Testis (tissue), 3 donors: ENCODE results near the gene UNC5B. TPM values are rescaled to one million over a fixed set of nuclear protein-coding genes. Genes with fewer than 3 reads are reported as not detected.

Source experiments
- DNase-seq: peaks from one replicate; pipeline ENCODE4 v3.0.0-alpha.2; 2019
- H3K27ac ChIP-seq, 2 donors: fragments of 200-600 bp; sonication (generic); one replicate each; pipeline ENCODE4 v1.5.1; 2019
- H3K27me3 ChIP-seq: fragments of 200-600 bp; sonication (generic); one replicate; pipeline ENCODE4 v1.5.1; 2019
- H3K36me3 ChIP-seq: fragments of 200-600 bp; sonication (generic); one replicate; pipeline ENCODE4 v1.5.1; 2017; ENCODE audit warnings: low read depth; ENCODE audit errors: missing control alignments
- H3K4me1 ChIP-seq: fragments of 200-600 bp; sonication (generic); one replicate; pipeline ENCODE4 v1.5.1; 2019
- H3K4me3 ChIP-seq, 2 donors: fragments of 200-600 bp; sonication (generic); one replicate each; pipeline ENCODE4 v1.5.1; 2017 to 2019
- H3K9me3 ChIP-seq: fragments of 200-600 bp; sonication (generic); one replicate; pipeline ENCODE4 v1.5.1; 2017
- POLR2A ChIP-seq: fragments of 450-650 bp; IDR thresholded peaks from one replicate; pipeline ENCODE4 v1.6.1; 2017; ENCODE audit warnings: antibody characterized with exemption, mild to moderate bottlenecking, moderate library complexity
- WGBS, 2 donors: methylation state at CpG; one replicate each; pipeline ENCODE4 v1.1.5; 2018; 5-methylcytosine and 5-hydroxymethylcytosine counted together
- intact Hi-C: fragments of 100-400 bp; cut with DNase I; formaldehyde crosslinking; loops from one replicate; pipeline ENCODE4 v1.15.1; 2023; ENCODE audit warnings: low total_unique reads
- polyA plus RNA-seq: library from polyadenylated mRNA; stranded (reverse); fragments of 350-450 nt; fragmentation: Illumina TruSeq; extraction: RNeasy Lipid Tissue Mini Kit (QIAGEN cat#74804); gene quantifications from one replicate; pipeline ENCODE4 v1.2.3, GENCODE V29; 2014; ENCODE audit warnings: low read depth, low replicate concordance; ENCODE audit not compliant: insufficient read depth
- total RNA-seq, 2 donors: library from RNA; depleted of rRNA; stranded (reverse); fragments of >200 nt; gene quantifications; one replicate each; pipeline ENCODE4 v1.2.3, GENCODE V29; 2016
- TF ChIP-seq, protein P1 (sequence below), 3 experiments: fragments of 450-650 bp in 2 of 3; fragments of 200-600 bp in 1 of 3; sonication (generic) in 1 of 3; IDR thresholded peaks; one replicate each; pipeline ENCODE4 v1.5.1; 2016 to 2019; ENCODE audit warnings: antibody characterized with exemption in 3 of 3, mild to moderate bottlenecking in 2 of 3, moderate library complexity in 1 of 3

The UNC5B gene
- total and polyA plus RNA-seq, 3 donors from 2014 or later = 14.8 to 44.4 (median 24.4) TPM

DNA sequence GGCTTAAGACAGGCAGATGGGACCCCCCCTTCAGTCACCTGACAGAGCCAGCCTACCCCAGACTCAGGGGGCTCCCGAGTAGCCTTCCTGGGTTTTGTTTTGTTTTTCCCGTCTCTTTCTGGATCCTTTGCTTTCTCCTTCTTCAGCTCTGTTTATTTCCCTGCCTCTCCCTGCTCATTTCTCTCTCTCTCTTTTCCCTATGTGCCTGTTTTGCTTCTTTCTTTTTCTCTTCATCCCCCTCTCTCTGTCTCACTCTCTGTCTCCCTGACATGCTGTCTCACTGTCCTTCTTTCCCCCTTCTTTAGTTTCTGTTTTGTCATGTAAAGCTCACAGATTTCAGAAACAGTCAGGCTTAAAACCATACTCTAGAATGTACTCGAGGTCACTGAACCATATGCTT is 68.5 kb downstream of the UNC5B start:
- TF ChIP-seq, protein P1, sequence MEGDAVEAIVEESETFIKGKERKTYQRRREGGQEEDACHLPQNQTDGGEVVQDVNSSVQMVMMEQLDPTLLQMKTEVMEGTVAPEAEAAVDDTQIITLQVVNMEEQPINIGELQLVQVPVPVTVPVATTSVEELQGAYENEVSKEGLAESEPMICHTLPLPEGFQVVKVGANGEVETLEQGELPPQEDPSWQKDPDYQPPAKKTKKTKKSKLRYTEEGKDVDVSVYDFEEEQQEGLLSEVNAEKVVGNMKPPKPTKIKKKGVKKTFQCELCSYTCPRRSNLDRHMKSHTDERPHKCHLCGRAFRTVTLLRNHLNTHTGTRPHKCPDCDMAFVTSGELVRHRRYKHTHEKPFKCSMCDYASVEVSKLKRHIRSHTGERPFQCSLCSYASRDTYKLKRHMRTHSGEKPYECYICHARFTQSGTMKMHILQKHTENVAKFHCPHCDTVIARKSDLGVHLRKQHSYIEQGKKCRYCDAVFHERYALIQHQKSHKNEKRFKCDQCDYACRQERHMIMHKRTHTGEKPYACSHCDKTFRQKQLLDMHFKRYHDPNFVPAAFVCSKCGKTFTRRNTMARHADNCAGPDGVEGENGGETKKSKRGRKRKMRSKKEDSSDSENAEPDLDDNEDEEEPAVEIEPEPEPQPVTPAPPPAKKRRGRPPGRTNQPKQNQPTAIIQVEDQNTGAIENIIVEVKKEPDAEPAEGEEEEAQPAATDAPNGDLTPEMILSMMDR (IDR thresholded peaks at IDR 0.05) = no peak
- no peak for TF ChIP-seq POLR2A
- Histone ChIP-seq H3K9me3 (no peaks in the 10 kb centered on the region), H3K27me3 (no peaks in the 10 kb centered on the region), H3K27ac (no peak overlapping the region), H3K4me1 (no peaks in the 10 kb centered on the region), H3K36me3 (no peaks in the 10 kb centered on the region), H3K4me3 (no peak overlapping the region)
- 60 to 63% methylated on average over 3 of the region's 3 CpGs for WGBS, 2 donors
- no peak for DNase-seq
- intact Hi-C loops = loop anchor here (10.0 kb wide), 1 partner anchor 376 kb away; no protein-coding TSS in a partner anchor

DNA sequence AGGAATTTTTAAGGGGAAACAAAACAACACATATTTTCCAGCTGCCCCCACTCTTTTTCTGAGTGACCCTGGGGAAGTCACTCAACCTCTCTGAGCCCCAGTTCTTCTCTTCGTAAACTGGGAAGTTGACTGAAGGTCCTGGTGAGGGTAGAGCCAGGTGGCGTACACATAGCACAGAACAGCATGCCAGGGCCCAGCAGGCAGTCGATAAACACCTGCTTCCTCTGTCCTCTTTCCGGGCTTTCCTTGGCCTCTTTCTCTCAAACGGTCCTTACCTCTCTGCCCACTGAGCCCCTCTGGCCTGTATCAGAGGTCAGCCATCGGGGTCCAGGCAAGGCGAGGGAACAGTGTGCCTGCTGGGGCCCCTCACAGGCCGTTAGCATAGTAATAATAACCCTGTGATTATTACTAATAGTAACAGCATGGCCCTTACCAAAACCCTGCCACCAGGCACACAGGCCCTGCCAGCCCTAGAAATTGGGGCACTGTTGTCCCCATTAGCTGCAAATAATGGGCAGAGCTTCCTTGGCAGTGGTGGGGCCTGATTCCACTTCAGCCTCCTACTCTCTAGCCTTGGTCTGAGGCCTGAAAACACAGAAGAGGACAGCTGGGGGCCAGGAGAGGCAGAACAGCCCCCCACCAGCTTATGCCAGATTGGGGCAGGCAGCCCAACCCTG is 69.4 kb downstream of the UNC5B start:
- no peak overlapping the region for H3K4me3 ChIP-seq
- intact Hi-C loops = loop anchor here (10.0 kb wide), 1 partner anchor 377 kb away; no protein-coding TSS in a partner anchor
- H3K27ac ChIP-seq = no peak overlapping the region
- no peaks in the 10 kb centered on the region for H3K36me3 ChIP-seq
- H3K9me3 ChIP-seq = no peaks in the 10 kb centered on the region
- WGBS, 2 donors = 92 to 94% methylated on average over 8 of the region's 8 CpGs
- H3K27me3 ChIP-seq = no peaks in the 10 kb centered on the region
- H3K4me1 ChIP-seq = no peaks in the 10 kb centered on the region
- TF ChIP-seq, protein P1 (IDR thresholded peaks at IDR 0.05) = no peak
- no peak for TF ChIP-seq POLR2A
- DNase-seq = no peak

DNA sequence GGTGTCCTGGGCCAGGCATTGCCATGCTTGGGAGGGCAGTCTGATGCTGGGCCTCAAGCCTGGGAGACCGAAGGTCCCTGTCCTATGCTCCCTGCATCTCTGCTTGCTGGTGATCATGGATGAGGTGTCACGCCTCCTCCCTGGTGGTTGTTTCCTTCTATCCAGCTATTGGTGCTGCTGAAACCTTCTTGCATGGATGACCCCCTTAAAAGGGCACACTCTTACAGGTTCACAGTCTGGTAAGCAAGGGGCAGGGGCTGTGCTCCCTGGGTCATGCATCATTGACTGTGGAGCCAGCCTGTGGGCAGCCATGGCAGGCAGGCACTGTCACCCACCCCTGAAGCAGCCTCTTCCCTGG is 69.9 kb downstream of the UNC5B start:
- Histone ChIP-seq H3K4me1 (no peaks in the 10 kb centered on the region), H3K4me3 (no peak overlapping the region), H3K9me3 (no peaks in the 10 kb centered on the region), H3K27ac (no peak overlapping the region), H3K27me3 (no peaks in the 10 kb centered on the region), H3K36me3 (no peaks in the 10 kb centered on the region)
- no peak for TF ChIP-seq POLR2A
- TF ChIP-seq, protein P1 (IDR thresholded peaks at IDR 0.05) = no peak
- no peak for DNase-seq
- intact Hi-C loops = loop anchor here (10.0 kb wide), 1 partner anchor 378 kb away; no protein-coding TSS in a partner anchor
- 100% methylated on average over 1 to 2 of the region's 2 CpGs for WGBS, 2 donors

DNA sequence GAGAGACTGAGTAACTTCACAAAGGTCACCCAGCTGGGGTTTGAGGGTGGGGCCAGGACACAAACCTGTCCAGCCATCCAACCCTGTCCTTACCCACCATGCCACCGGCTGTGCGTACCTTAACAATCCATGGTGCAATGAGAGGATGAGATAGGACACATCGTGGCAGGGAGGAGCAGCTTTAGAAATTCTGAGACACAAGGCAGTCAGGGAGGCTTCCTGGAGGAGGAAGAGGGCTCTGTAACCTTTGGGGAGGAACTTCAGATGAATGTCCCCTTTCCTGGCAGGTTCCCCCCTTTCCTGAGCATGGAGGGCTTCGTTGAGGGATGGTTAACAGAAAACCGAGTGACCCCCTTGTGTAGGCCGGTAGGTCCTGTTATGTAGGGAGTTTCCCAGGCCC is 71.0 kb downstream of the UNC5B start:
- H3K4me3 ChIP-seq = no peak overlapping the region
- H3K27ac ChIP-seq = no peak overlapping the region
- H3K27me3 ChIP-seq = no peaks in the 10 kb centered on the region
- intact Hi-C loops = loop anchor here (10.0 kb wide), 1 partner anchor 379 kb away; no protein-coding TSS in a partner anchor
- H3K36me3 ChIP-seq = no peaks in the 10 kb centered on the region
- no peaks in the 10 kb centered on the region for H3K4me1 ChIP-seq
- no peak for DNase-seq
- TF ChIP-seq POLR2A = no peak
- TF ChIP-seq, protein P1 (IDR thresholded peaks at IDR 0.05) = no peak
- no peaks in the 10 kb centered on the region for H3K9me3 ChIP-seq
- WGBS, 2 donors = 93 to 94% methylated on average over 4 to 6 of the region's 6 CpGs

DNA sequence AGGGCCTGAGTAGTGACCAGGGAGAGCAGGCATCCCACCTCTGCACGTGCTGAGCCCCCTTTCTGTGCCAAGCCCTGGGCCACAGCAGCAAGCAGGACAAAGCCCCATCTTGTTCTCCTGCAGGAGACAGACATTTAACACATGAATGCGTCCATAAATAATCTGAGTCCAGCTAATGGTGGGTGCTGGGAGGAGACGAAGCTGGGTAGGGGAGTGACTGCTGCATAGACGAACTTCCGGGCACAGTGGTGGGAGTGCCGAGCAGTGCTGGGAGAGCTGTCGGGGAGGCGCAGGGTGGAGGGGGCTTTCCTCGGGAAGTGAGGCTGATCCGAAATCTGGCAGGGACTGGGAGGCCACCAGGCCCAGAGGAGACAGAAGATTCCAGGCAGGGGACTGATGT is 71.5 kb downstream of the UNC5B start:
- H3K36me3 ChIP-seq = no peaks in the 10 kb centered on the region
- H3K4me1 ChIP-seq = no peaks in the 10 kb centered on the region
- no peaks in the 10 kb centered on the region for H3K27me3 ChIP-seq
- TF ChIP-seq POLR2A = no peak
- TF ChIP-seq, protein P1 (IDR thresholded peaks at IDR 0.05) = no peak
- 73 to 83% methylated on average over 10 of the region's 10 CpGs for WGBS, 2 donors
- intact Hi-C loops = loop anchor here (10.0 kb wide), 1 partner anchor 379 kb away; no protein-coding TSS in a partner anchor
- no peaks in the 10 kb centered on the region for H3K9me3 ChIP-seq
- no peak overlapping the region for H3K4me3 ChIP-seq
- no peak overlapping the region for H3K27ac ChIP-seq
- no peak for DNase-seq
